Activated T-helper 1 cell treated with anti-CD3 and anti-CD28 coated beads, Interleukin-12 subunit alpha, Interleukin-12 subunit beta, Interleukin-2, Interleukin-4 antibody, amounts not matched to agents 30 ng/mL and 10 ng/mL and 1 ng/mL, durations not matched to agents 14 hours and 24 hours and 36 hours (primary cell): Measurements from ENCODE around the gene NRF1. TPM values are rescaled to one million over a fixed set of nuclear protein-coding genes. Genes with fewer than 3 reads are reported as not detected.

Source experiments
- DNase-seq: peaks from one replicate; pipeline ENCODE4 v3.0.0; 2021; ENCODE audit warnings: low spot score
- H3K27ac Mint-ChIP-seq: one replicate; pipeline ENCODE4 v1.8.0; 2021; ENCODE audit warnings: mild to moderate bottlenecking, mixed read lengths
- H3K27me3 Mint-ChIP-seq: one replicate; pipeline ENCODE4 v1.8.0; 2022; ENCODE audit warnings: mild to moderate bottlenecking, moderate library complexity, mixed read lengths; ENCODE audit not compliant: insufficient read depth
- H3K36me3 Mint-ChIP-seq: one replicate; pipeline ENCODE4 v1.8.0; 2021; ENCODE audit warnings: low read depth, mixed read lengths
- H3K4me1 Mint-ChIP-seq: one replicate; pipeline ENCODE4 v1.8.0; 2021; ENCODE audit warnings: low read depth, mixed read lengths
- H3K4me3 Mint-ChIP-seq: one replicate; pipeline ENCODE4 v1.8.0; 2021; ENCODE audit warnings: mild to moderate bottlenecking, moderate library complexity, mixed read lengths
- H3K9me3 Mint-ChIP-seq: one replicate; pipeline ENCODE4 v1.8.0; 2021; ENCODE audit warnings: mixed read lengths
- intact Hi-C: fragments of 100-400 bp; cut with micrococcal nuclease; formaldehyde crosslinking; loops from one replicate; pipeline ENCODE4 v1.15.1; 2024
- total RNA-seq: library from RNA; stranded (reverse); gene quantifications from 2 replicates; pipeline ENCODE4 v1.2.3, GENCODE V29; 2022

The NRF1 gene
- total RNA-seq, 1 donor from 2014 or later = 25.9 TPM

- Mint-ChIP-seq H3K27me3 (peaks cover 34% of the 10 kb centered on the region), H3K4me3 (no peak overlapping the region), H3K27ac (no peak overlapping the region), H3K9me3 (no peaks in the 10 kb centered on the region), H3K4me1 (peaks cover 5% of the 10 kb centered on the region), H3K36me3 (peaks cover 2% of the 10 kb centered on the region)
- intact Hi-C loops = no loop called here
- no peak for DNase-seq
These were observed 164.8 kb downstream of the NRF1 start for GRCh38 chr7:129776362-129776722.

DNA sequence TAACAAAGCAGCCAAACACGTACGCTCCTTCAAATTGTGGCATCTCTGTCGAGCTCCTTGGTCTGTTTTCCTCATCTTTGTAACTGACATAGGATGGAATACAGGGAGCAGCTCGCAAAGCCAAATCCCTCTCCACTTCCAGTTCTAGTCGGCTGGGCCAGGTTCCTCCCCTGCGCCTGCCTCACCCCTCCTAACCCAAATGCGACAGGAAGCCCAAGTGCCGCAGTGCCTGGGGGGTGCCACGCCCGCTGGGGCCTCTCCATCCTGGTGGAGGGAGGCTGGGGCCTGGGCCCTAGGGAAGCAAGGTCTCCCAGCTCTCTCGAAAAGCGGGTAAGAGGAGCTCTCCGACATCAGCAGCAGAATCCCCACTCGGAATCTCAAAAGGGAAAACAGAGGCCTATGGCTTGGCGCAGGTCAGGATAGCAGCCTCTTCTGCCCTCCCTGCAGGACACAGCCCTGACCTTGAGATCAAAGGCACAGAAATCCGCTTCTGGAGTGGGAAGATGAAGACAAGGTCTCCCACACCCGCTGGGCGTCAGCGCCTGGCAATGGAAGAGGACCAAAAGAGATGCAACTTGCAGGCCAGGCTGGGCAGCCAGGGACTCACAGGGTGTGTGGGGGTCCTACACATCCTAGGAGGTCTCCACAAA, 165.8 kb downstream of the NRF1 start:
- intact Hi-C loops = no loop called here
- H3K27me3 Mint-ChIP-seq = peaks cover 42% of the 10 kb centered on the region
- no peaks in the 10 kb centered on the region for H3K9me3 Mint-ChIP-seq
- DNase-seq = no peak
- H3K27ac Mint-ChIP-seq = no peak overlapping the region
- peaks cover 2% of the 10 kb centered on the region for H3K36me3 Mint-ChIP-seq
- peaks cover 9% of the 10 kb centered on the region for H3K4me1 Mint-ChIP-seq
- no peak overlapping the region for H3K4me3 Mint-ChIP-seq

GRCh38 chr7:129777993-129778769, 166.7 kb downstream of the NRF1 start:
- Mint-ChIP-seq H3K4me1 (peaks cover 17% of the 10 kb centered on the region), H3K36me3 (peaks cover 2% of the 10 kb centered on the region), H3K27ac (no peak overlapping the region), H3K4me3 (peak overlapping the region; percentile 30), H3K9me3 (no peaks in the 10 kb centered on the region), H3K27me3 (peaks cover 51% of the 10 kb centered on the region)
- intact Hi-C loops = no loop called here
- no peak for DNase-seq

- intact Hi-C loops = no loop called here
- DNase-seq = no peak
- no peaks in the 10 kb centered on the region for H3K9me3 Mint-ChIP-seq
- peaks cover 21% of the 10 kb centered on the region for H3K4me1 Mint-ChIP-seq
- H3K27ac Mint-ChIP-seq = no peak overlapping the region
- peaks cover 59% of the 10 kb centered on the region for H3K27me3 Mint-ChIP-seq
- peak overlapping the region; percentile 30 for H3K4me3 Mint-ChIP-seq
- H3K36me3 Mint-ChIP-seq = peaks cover 2% of the 10 kb centered on the region
These were observed 167.5 kb downstream of the NRF1 start for GRCh38 chr7:129778770-129779601.

- Mint-ChIP-seq H3K36me3 (peaks cover 2% of the 10 kb centered on the region), H3K9me3 (no peaks in the 10 kb centered on the region), H3K27ac (no peak overlapping the region), H3K4me1 (peaks cover 21% of the 10 kb centered on the region), H3K27me3 (peaks cover 64% of the 10 kb centered on the region), H3K4me3 (no peak overlapping the region)
- intact Hi-C loops = loop anchor here (1.0 to 5.0 kb wide), 4 partner anchors 46 to 1778 kb away; partner anchors contain the start of genes MEST, NRF1 and PODXL
- no peak for DNase-seq
These were observed 168.2 kb downstream of the NRF1 start for GRCh38 chr7:129779602-129780256.

DNA sequence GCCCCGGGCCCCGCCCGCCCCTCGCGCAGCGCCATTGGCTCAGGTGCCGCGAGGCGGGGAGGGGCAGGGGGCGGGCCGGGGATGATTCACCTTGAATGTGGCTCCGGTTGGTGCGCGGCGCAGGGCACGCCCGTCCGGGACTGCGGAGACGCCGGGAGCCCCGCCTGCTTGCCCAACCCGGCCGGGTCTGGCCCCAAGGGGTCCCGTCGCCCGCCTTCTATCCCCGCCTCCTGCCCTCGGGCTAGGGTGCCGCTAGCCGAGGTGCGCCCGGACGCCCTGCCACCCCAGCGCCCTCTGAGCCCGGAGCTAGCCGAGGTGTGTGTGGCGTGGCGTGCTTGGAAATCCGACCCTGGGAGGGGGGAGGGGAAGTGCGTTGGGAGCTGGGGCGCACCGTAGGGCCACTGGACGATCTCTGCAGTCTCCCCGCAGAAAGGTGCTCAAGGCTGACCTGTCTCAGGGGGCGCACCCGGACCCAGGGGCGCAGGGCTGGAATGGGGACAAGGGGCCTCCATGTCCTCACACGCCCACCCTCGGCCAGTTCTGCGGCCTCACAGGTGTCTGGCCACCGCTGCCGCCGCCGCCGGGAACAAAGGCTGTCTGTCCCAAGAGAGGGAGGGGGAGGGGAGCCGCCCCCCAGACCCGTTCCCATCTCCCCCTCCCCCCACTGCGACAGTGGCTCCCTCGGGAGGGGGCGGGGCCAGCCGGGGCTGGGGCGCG, 168.9 kb downstream of the NRF1 start:
- H3K27me3 Mint-ChIP-seq = peaks cover 67% of the 10 kb centered on the region
- no peak overlapping the region for H3K27ac Mint-ChIP-seq
- peak; percentile 48 for DNase-seq
- peak overlapping the region; percentile 63 for H3K4me3 Mint-ChIP-seq
- H3K36me3 Mint-ChIP-seq = peaks cover 2% of the 10 kb centered on the region
- intact Hi-C loops = loop anchor here (1.0 to 5.0 kb wide), 4 partner anchors 45 to 1777 kb away; partner anchors contain the start of genes MEST, NRF1 and PODXL
- H3K4me1 Mint-ChIP-seq = peaks cover 23% of the 10 kb centered on the region
- H3K9me3 Mint-ChIP-seq = no peaks in the 10 kb centered on the region

- Mint-ChIP-seq H3K27me3 (peaks cover 68% of the 10 kb centered on the region), H3K4me3 (peak overlapping the region; percentile 81), H3K27ac (peak overlapping the region; percentile 67), H3K9me3 (no peaks in the 10 kb centered on the region), H3K36me3 (peaks cover 2% of the 10 kb centered on the region), H3K4me1 (peaks cover 30% of the 10 kb centered on the region)
- intact Hi-C loops = loop anchor here (1.0 to 5.0 kb wide), 4 partner anchors 44 to 1776 kb away; partner anchors contain the start of genes MEST, NRF1 and PODXL
- no peak for DNase-seq
These were observed 169.7 kb downstream of the NRF1 start for GRCh38 chr7:129780974-129781927.

DNA sequence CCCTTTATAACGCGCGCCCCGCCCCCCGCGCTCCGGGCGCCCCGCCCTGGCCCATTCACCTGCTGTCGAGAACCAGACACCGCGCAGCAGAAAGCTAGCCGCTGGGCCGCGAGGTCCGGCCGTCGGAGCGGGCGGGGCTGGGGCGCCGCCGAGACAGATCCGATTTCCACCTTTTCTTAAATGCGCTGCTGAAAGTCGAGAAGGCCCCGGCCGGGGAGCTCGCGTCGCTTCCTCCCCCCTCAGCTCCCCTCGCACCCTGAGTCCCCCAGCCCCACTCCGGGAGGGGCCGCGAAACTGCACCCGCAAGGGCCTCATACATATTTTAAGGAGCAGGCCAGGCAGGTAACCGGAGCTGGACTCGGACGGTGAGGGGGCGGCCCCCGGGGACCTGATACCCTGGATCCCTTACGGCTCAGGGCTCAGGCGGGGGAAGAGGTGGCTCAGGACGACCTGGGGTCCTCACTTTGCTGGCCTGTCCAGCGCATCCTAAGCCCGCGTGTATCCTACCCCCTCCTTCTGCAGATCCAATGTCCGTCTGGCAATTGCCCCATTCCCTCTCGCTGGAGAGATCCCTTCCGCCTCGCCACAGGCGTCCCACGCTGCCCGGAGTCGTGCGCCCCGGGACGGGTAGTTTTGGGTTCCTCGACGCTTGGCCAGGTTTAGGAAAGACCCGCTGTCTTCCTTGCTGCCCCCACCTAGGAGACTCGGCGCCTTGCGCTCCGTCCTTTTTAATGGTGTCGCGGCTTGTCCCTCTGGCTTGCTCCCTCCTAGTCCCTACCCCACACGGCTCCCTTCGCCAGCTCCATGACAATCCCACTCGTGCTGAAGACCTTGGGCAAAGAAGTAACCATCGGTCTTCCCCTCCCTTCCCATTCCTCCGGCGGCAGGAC, 170.7 kb downstream of the NRF1 start:
- H3K4me1 Mint-ChIP-seq = peaks cover 30% of the 10 kb centered on the region
- no peaks in the 10 kb centered on the region for H3K9me3 Mint-ChIP-seq
- intact Hi-C loops = loop anchor here (2.0 to 5.0 kb wide), 4 partner anchors 170 to 1775 kb away; partner anchors contain the start of genes KLF14, MEST, NRF1 and PODXL
- peaks cover 71% of the 10 kb centered on the region for H3K27me3 Mint-ChIP-seq
- H3K36me3 Mint-ChIP-seq = peaks cover 2% of the 10 kb centered on the region
- no peak for DNase-seq
- peak overlapping the region; percentile 42 for H3K27ac Mint-ChIP-seq
- H3K4me3 Mint-ChIP-seq = peak overlapping the region; percentile 2

GRCh38 chr7:129782818-129783583, 171.5 kb downstream of the NRF1 start:
- Mint-ChIP-seq H3K4me1 (peaks cover 30% of the 10 kb centered on the region), H3K4me3 (peak overlapping the region; percentile 15), H3K27ac (peak overlapping the region; percentile 42), H3K27me3 (peaks cover 73% of the 10 kb centered on the region), H3K9me3 (no peaks in the 10 kb centered on the region), H3K36me3 (peaks cover 2% of the 10 kb centered on the region)
- intact Hi-C loops = loop anchor here (2.0 to 5.0 kb wide), 4 partner anchors 171 to 1774 kb away; partner anchors contain the start of genes KLF14, MEST, NRF1 and PODXL
- DNase-seq = no peak

DNA sequence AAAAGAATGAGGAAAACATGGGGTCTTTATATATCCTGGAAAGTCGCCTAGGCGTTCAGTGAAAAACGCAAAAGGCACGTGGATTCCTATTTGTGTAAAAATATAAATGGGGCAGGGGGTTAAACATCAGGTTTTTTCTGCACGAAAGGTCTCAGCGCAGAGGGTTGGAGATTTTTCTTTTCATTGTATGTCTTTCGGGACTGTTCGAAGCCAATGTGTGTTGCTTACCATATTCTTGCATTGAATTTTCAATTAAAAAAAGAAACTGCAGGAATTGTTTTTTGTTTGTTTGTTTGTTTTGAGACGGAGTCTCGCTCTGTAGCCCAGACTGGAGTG, 172.0 kb downstream of the NRF1 start:
- H3K36me3 Mint-ChIP-seq = peaks cover 2% of the 10 kb centered on the region
- intact Hi-C loops = loop anchor here (2.0 to 5.0 kb wide), 4 partner anchors 171 to 1774 kb away; partner anchors contain the start of genes KLF14, MEST, NRF1 and PODXL
- no peak for DNase-seq
- H3K27me3 Mint-ChIP-seq = peaks cover 71% of the 10 kb centered on the region
- H3K27ac Mint-ChIP-seq = no peak overlapping the region
- H3K9me3 Mint-ChIP-seq = no peaks in the 10 kb centered on the region
- H3K4me3 Mint-ChIP-seq = no peak overlapping the region
- peaks cover 30% of the 10 kb centered on the region for H3K4me1 Mint-ChIP-seq
